Measurements from ENCODE around the gene LBH.

GRCh38 chr2:30233271-30234009, 2.1 kb downstream of the LBH start:
- TF ChIP-seq, protein P1, sequence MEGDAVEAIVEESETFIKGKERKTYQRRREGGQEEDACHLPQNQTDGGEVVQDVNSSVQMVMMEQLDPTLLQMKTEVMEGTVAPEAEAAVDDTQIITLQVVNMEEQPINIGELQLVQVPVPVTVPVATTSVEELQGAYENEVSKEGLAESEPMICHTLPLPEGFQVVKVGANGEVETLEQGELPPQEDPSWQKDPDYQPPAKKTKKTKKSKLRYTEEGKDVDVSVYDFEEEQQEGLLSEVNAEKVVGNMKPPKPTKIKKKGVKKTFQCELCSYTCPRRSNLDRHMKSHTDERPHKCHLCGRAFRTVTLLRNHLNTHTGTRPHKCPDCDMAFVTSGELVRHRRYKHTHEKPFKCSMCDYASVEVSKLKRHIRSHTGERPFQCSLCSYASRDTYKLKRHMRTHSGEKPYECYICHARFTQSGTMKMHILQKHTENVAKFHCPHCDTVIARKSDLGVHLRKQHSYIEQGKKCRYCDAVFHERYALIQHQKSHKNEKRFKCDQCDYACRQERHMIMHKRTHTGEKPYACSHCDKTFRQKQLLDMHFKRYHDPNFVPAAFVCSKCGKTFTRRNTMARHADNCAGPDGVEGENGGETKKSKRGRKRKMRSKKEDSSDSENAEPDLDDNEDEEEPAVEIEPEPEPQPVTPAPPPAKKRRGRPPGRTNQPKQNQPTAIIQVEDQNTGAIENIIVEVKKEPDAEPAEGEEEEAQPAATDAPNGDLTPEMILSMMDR (IDR thresholded peaks at IDR 0.05), result no peak
- TF ChIP-seq POLR2AphosphoS5 (IDR thresholded peaks at IDR 0.05) (no peak), POLR2A (IDR thresholded peaks at IDR 0.05) (no peak), EP300 (IDR thresholded peaks at IDR 0.05) (no peak)

All from sigmoid colon (tissue), 4 donors.